Transverse colon (tissue), 4 donors: Measurements from ENCODE around the gene ANKRD44. TPM values are rescaled to one million over a fixed set of nuclear protein-coding genes. Genes with fewer than 3 reads are reported as not detected.
"Not testable (repeated sequence)": the region's sequence is repeated elsewhere in the genome, so short reads cannot be mapped to it uniquely, and the experiment has no call there.

Experiments
- DNase-seq: peaks from one replicate; pipeline ENCODE4 v3.0.0-alpha.2; 2019
- H3K27ac ChIP-seq, 4 donors: fragments of 200-600 bp; sonication (generic); 2 replicates each; pipeline ENCODE4 v1.5.1; 2016 to 2018; ENCODE audit warnings: inconsistent platforms in 4 of 4
- H3K27me3 ChIP-seq: fragments of 200-600 bp; sonication (generic); 2 replicates; pipeline ENCODE4 v1.5.1; 2017; ENCODE audit warnings: inconsistent platforms
- H3K36me3 ChIP-seq, 4 donors: fragments of 200-600 bp; sonication (generic); 2 replicates each; pipeline ENCODE4 v1.5.1; 2017 to 2019; ENCODE audit warnings: inconsistent platforms in 4 of 4
- H3K4me1 ChIP-seq, 4 donors: fragments of 200-600 bp; sonication (generic); 2 replicates each; pipeline ENCODE4 v1.5.1; 2017 to 2020; ENCODE audit warnings: inconsistent platforms in 4 of 4
- H3K4me3 ChIP-seq, 4 donors: fragments of 200-600 bp; sonication (generic); 1 replicate in 1 of 4; 2 replicates in 3 of 4; pipeline versions ENCODE4 v1.5.1 to v1.6.1; 2017 to 2019; ENCODE audit warnings: inconsistent platforms in 4 of 4
- H3K9me3 ChIP-seq, 2 donors: fragments of 200-600 bp; sonication (generic); 2 replicates each; pipeline ENCODE4 v1.5.1; 2017 to 2019; ENCODE audit warnings: inconsistent platforms in 2 of 2
- CTCF ChIP-seq, 5 experiments: fragments of 200-600 bp in 3 of 5; fragments of 450-650 bp in 2 of 5; sonication (generic) in 3 of 5; IDR thresholded peaks; 1 replicate in 2 of 5; 2 replicates in 3 of 5; pipeline ENCODE4 v1.5.1; 2016 to 2017; ENCODE audit warnings: antibody characterized with exemption in 5 of 5, inconsistent platforms in 3 of 5, mild to moderate bottlenecking in 2 of 5, moderate library complexity in 1 of 5
- EP300 ChIP-seq: sonication (generic); formaldehyde crosslinking; IDR thresholded peaks from one replicate; pipeline ENCODE4 v1.6.1; 2017; ENCODE audit warnings: antibody characterized with exemption, low read depth
- POLR2A ChIP-seq: fragments of 450-650 bp; IDR thresholded peaks from one replicate; pipeline ENCODE4 v1.6.1; 2016; ENCODE audit warnings: antibody characterized with exemption, mild to moderate bottlenecking, moderate library complexity
- POLR2AphosphoS5 ChIP-seq, 3 donors: sonication (generic); formaldehyde crosslinking; IDR thresholded peaks; one replicate each; pipeline ENCODE4 v1.6.1; 2016; ENCODE audit warnings: antibody characterized with exemption in 3 of 3
- WGBS, 2 donors: methylation state at CpG; one replicate each; pipeline ENCODE4 v1.1.5; 2018; ENCODE audit warnings: low coverage in 1 of 2; 5-methylcytosine and 5-hydroxymethylcytosine counted together
- in situ Hi-C, 4 donors: fragments of 200-750 bp; cut with MboI; loops; one replicate each; pipeline versions ENCODE4 v1.15.0 to v1.15.1; 2017; ENCODE audit warnings: low sequenced_read_pairs in 3 of 4, low pct_ligation_motif_present in 1 of 4, low pct_unique_long_range_greater_than_20kb in 1 of 4
- intact Hi-C: fragments of 100-400 bp; cut with DNase I; formaldehyde crosslinking; loops from one replicate; pipeline ENCODE4 v1.15.1; 2023; ENCODE audit warnings: low total_unique reads
- total RNA-seq, 4 donors: library from RNA; depleted of rRNA; stranded (reverse); fragments of >200 nt; gene quantifications; one replicate each; pipeline ENCODE4 v1.1.0, GENCODE V29; 2016

Gene ANKRD44
- total RNA-seq, 4 donors from 2014 or later = 13.9 to 46.8 (median 27.5) TPM

GRCh38 chr2:197011801-197012641 is 298.6 kb downstream of the ANKRD44 start:
- in situ Hi-C loops (loop anchor here in 2 of 4 donors (25.0 kb wide), 1 partner anchor 375 kb away; no protein-coding TSS in a partner anchor), intact Hi-C loops (no loop called here)
- TF ChIP-seq CTCF (IDR thresholded peaks at IDR 0.05) = peak; percentile 67 to 76 (median 72)
- no peak for TF ChIP-seq POLR2AphosphoS5 (IDR thresholded peaks at IDR 0.05)
- no peak for DNase-seq
- Histone ChIP-seq H3K27me3 (no peaks in the 10 kb centered on the region), H3K9me3 (no peaks in the 10 kb centered on the region), H3K4me3 (no peak overlapping the region), H3K4me1 (no peaks in the 10 kb centered on the region), H3K36me3 (no peaks in the 10 kb centered on the region), H3K27ac (no peak overlapping the region)
- WGBS, 2 donors = 31 to 40% methylated on average over 3 to 5 of the region's 5 CpGs

GRCh38 chr2:197011021-197011417 is 299.6 kb downstream of the ANKRD44 start:
- WGBS, 2 donors = 70 to 81% methylated on average over 2 of the region's 2 CpGs
- in situ Hi-C loops = loop anchor here in 2 of 4 donors (25.0 kb wide), 1 partner anchor 376 kb away; no protein-coding TSS in a partner anchor

GRCh38 chr2:197010200-197011020 is 300.2 kb downstream of the ANKRD44 start:
- H3K9me3 ChIP-seq = no peaks in the 10 kb centered on the region
- peaks cover 0 to 10% (median 0%) of the 10 kb centered on the region in 4 donors for H3K36me3 ChIP-seq
- peaks cover 0 to 6% (median 1%) of the 10 kb centered on the region in 4 donors for H3K4me1 ChIP-seq
- H3K27ac ChIP-seq = no peak overlapping the region
- intact Hi-C loops (no loop called here), in situ Hi-C loops (loop anchor here in 2 of 4 donors (25.0 kb wide), 1 partner anchor 377 kb away; no protein-coding TSS in a partner anchor)
- 86 to 93% methylated on average over 3 to 23 of the region's 23 CpGs for WGBS, 2 donors
- DNase-seq = no peak
- no peaks in the 10 kb centered on the region for H3K27me3 ChIP-seq
- no peak overlapping the region for H3K4me3 ChIP-seq
- TF ChIP-seq POLR2A = no peak
- TF ChIP-seq POLR2AphosphoS5 (IDR thresholded peaks at IDR 0.05) = no peak
- no peak for TF ChIP-seq CTCF (IDR thresholded peaks at IDR 0.05)
- TF ChIP-seq EP300 = no peak

More at GRCh38 chr2:197011021-197011417, 299.6 kb downstream of the ANKRD44 start:
- DNase-seq = no peak
- Histone ChIP-seq H3K4me3 (no peak overlapping the region), H3K4me1 (peaks cover 0 to 2% (median 0%) of the 10 kb centered on the region in 4 donors), H3K36me3 (peaks cover 0 to 6% (median 0%) of the 10 kb centered on the region in 4 donors), H3K27me3 (no peaks in the 10 kb centered on the region), H3K9me3 (no peaks in the 10 kb centered on the region), H3K27ac (no peak overlapping the region)
- intact Hi-C loops = no loop called here
- TF ChIP-seq POLR2A (no peak), EP300 (no peak), CTCF (IDR thresholded peaks at IDR 0.05) (no peak), POLR2AphosphoS5 (IDR thresholded peaks at IDR 0.05) (no peak)

GRCh38 chr2:197008741-197009341 is 301.7 kb downstream of the ANKRD44 start:
- H3K27ac ChIP-seq, H3K4me1 ChIP-seq, H3K4me3 ChIP-seq, H3K9me3 ChIP-seq, DNase-seq, H3K27me3 ChIP-seq, intact Hi-C loops: not testable (repeated sequence)
- H3K36me3 ChIP-seq = peaks cover 0 to 10% (median 0%) of the 10 kb centered on the region in 4 donors
- 97 to 98% methylated on average over 9 to 13 of the region's 13 CpGs for WGBS, 2 donors
- in situ Hi-C loops = loop anchor here in 3 of 4 donors (10.0 to 25.0 kb wide), 2 partner anchors 376 to 378 kb away; no protein-coding TSS in a partner anchor
